Stimulated activated naive CD4-positive, alpha-beta T cell treated with Interleukin-2 at 50 U/mL for 16 hours (primary cell): Measurements from ENCODE around the gene CCL18.
"Not testable (repeated sequence)": the region's sequence is repeated elsewhere in the genome, so short reads cannot be mapped to it uniquely, and the experiment has no call there.

ENCODE experiments used
- DNase-seq: peaks from one replicate; lab custom pipeline; 2025; lab: John Stamatoyannopoulos, UW

Gene CCL18

GRCh38 chr17:36104246-36104645 lies 40.2 kb downstream of the CCL18 start:
- not testable (repeated sequence) for DNase-seq

GRCh38 chr17:36104701-36105181 lies 40.7 kb downstream of the CCL18 start:
- DNase-seq: no peak

- no peak for DNase-seq
Observed at GRCh38 chr17:36105781-36106492, 41.9 kb downstream of the CCL18 start.

- no peak for DNase-seq
Observed at GRCh38 chr17:36106493-36106835, 42.4 kb downstream of the CCL18 start.

GRCh38 chr17:36107660-36108059 lies 43.6 kb downstream of the CCL18 start:
- DNase-seq: no peak

- DNase-seq: not testable (repeated sequence)
Observed at GRCh38 chr17:36108265-36108664, 44.2 kb downstream of the CCL18 start.

- no peak for DNase-seq
Observed at GRCh38 chr17:36111068-36111490, 47.0 kb downstream of the CCL18 start.

- no peak for DNase-seq
Observed at GRCh38 chr17:36112572-36112971, 48.5 kb downstream of the CCL18 start.

- not testable (repeated sequence) for DNase-seq
Observed at GRCh38 chr17:36113131-36113530, 49.1 kb downstream of the CCL18 start.

- not testable (repeated sequence) for DNase-seq
Observed at GRCh38 chr17:36114971-36115648, 51.0 kb downstream of the CCL18 start.

- not testable (repeated sequence) for DNase-seq
Observed at GRCh38 chr17:36115649-36115977, 51.5 kb downstream of the CCL18 start.

- peak; percentile 47 for DNase-seq
Observed at GRCh38 chr17:36117505-36118382, 53.7 kb downstream of the CCL18 start.

GRCh38 chr17:36118477-36119353 lies 54.6 kb downstream of the CCL18 start:
- DNase-seq: no peak

GRCh38 chr17:36120221-36120620 lies 56.1 kb downstream of the CCL18 start:
- DNase-seq: no peak

GRCh38 chr17:36121099-36121498 lies 57.0 kb downstream of the CCL18 start:
- not testable (repeated sequence) for DNase-seq
